ENCODE results near the gene OMP. TPM values are rescaled to one million over a fixed set of nuclear protein-coding genes. Genes with fewer than 3 reads are reported as not detected.

Gene OMP
- total RNA-seq, 1 donor from 2014 or later: not detected

- DNase-seq (ENCODE audit: low read depth, low spot score): no peak
- TF ChIP-seq CTCF (conservative IDR thresholded peaks at IDR 0.05): no peak
- Mint-ChIP-seq H3K27me3 (ENCODE audit: low read depth) (peaks cover under 1% of the 10 kb centered on the region), H3K4me3 (no peak overlapping the region), H3K27ac (ENCODE audit: unreplicated experiment) (no peak overlapping the region), H3K4me1 (peaks cover 6% of the 10 kb centered on the region), H3K9me3 (no peaks in the 10 kb centered on the region), H3K36me3 (ENCODE audit: low read depth) (no peaks in the 10 kb centered on the region)
Measured at GRCh38 chr11:77141034-77141433, 38.4 kb downstream of the OMP start.

DNA sequence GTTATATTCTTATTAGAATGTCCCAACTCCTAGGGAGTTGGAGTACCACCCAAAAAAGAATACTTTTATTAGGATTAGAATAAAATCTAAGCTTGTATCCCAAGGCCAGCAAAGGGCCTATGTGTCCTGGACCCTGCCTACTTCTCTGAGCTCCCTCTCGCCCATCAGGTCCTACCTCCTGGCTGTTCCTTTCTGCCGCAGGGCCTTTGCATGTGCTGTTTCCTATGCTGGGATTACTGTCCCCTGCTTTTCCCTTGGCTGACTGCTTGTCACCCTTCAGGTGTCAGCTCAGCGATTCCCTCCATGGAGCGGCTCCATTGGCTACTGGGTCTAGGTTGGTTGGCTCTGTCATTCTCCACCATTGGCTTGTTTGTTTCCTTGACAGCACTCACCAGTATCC, 38.8 kb downstream of the OMP start:
- no peaks in the 10 kb centered on the region for H3K9me3 Mint-ChIP-seq
- no peak for DNase-seq (ENCODE audit: low read depth, low spot score)
- H3K4me1 Mint-ChIP-seq: peaks cover 6% of the 10 kb centered on the region
- H3K4me3 Mint-ChIP-seq: no peak overlapping the region
- H3K27me3 Mint-ChIP-seq (ENCODE audit: low read depth): peaks cover 3% of the 10 kb centered on the region
- no peak overlapping the region for H3K27ac Mint-ChIP-seq (ENCODE audit: unreplicated experiment)
- no peak for TF ChIP-seq CTCF (conservative IDR thresholded peaks at IDR 0.05)
- H3K36me3 Mint-ChIP-seq (ENCODE audit: low read depth): no peaks in the 10 kb centered on the region

DNA sequence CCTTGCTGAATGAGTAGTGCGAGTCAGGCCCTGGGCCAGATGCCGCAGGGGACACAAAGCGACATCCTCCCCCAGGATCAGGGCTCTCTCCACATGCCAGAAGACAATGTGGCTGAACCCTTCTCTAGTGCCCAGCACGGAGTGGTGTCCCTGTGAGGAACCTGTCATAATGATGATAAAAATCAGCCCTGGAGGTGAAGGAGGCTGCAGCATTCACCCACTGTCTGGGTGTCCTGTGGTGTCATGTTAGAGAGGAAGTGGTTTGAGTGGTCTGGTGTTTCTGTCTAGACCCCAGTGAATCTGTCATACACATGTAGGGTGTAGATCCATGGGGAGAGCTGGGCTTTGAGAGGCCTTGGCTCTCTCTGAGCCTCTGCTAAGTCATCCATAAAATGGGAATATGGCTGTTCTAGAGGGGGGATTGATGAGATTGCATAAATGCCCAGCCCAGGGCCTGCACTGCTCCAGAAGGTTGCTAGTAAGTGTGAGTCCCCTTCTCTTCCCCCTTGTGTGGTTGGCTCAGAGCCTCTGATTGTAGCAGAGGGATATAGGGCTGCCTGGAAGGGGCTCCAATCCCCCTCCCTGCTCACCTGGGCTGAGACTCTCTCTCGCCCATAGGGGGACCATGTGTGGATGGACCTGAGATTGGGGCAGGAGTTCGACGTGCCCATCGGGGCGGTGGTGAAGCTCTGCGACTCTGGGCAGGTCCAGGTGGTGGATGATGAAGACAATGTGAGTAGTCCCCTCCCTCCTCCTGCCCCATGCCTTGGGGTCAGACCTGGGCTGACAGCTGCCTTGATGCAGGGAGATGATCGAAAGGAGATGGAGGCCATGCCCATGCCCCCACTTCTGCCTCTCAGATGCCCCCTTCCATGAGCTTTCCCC, 39.7 kb downstream of the OMP start:
- Mint-ChIP-seq H3K36me3 (ENCODE audit: low read depth) (no peaks in the 10 kb centered on the region), H3K4me3 (no peak overlapping the region), H3K4me1 (peaks cover 10% of the 10 kb centered on the region), H3K27ac (ENCODE audit: unreplicated experiment) (no peak overlapping the region), H3K27me3 (ENCODE audit: low read depth) (peaks cover 6% of the 10 kb centered on the region), H3K9me3 (no peaks in the 10 kb centered on the region)
- no peak for TF ChIP-seq CTCF (conservative IDR thresholded peaks at IDR 0.05)
- DNase-seq (ENCODE audit: low read depth, low spot score): no peak

GRCh38 chr11:77143405-77144020, 40.9 kb downstream of the OMP start:
- no peaks in the 10 kb centered on the region for H3K9me3 Mint-ChIP-seq

More at GRCh38 chr11:77143405-77144020, 40.9 kb downstream of the OMP start:
- H3K27me3 Mint-ChIP-seq (ENCODE audit: low read depth): peaks cover 12% of the 10 kb centered on the region
- DNase-seq (ENCODE audit: low read depth, low spot score): no peak
- no peaks in the 10 kb centered on the region for H3K36me3 Mint-ChIP-seq (ENCODE audit: low read depth)
- no peak overlapping the region for H3K4me3 Mint-ChIP-seq
- peaks cover 21% of the 10 kb centered on the region for H3K4me1 Mint-ChIP-seq
- H3K27ac Mint-ChIP-seq (ENCODE audit: unreplicated experiment): no peak overlapping the region
- TF ChIP-seq CTCF (conservative IDR thresholded peaks at IDR 0.05): no peak
